GM12878 (cell line): ENCODE data around the gene PLA2G3.

ENCODE experiments used
- CEBPZ ChIP-seq: fragments of 150-350 bp; IDR thresholded peaks from 2 replicates; pipeline ENCODE4 v1.6.1; 2016; ENCODE audit warnings: low read depth, low read length
- DPF2 ChIP-seq: fragments of 450-650 bp; IDR thresholded peaks from 2 replicates; pipeline ENCODE4 v1.6.1; 2017; ENCODE audit warnings: mild to moderate bottlenecking
- EGR1 ChIP-seq, 2 experiments: IDR thresholded peaks; 1 replicate in 1 of 2; 2 replicates in 1 of 2; pipeline ENCODE4 v1.6.1; 2011 to 2012; ENCODE audit warnings: low read depth in 2 of 2, low read length in 2 of 2, borderline replicate concordance in 1 of 2, mild to moderate bottlenecking in 1 of 2, moderate library complexity in 1 of 2
- MAX ChIP-seq: IDR thresholded peaks from 2 replicates; pipeline ENCODE4 v1.6.1; 2012; ENCODE audit warnings: low read depth, low read length, improper control_type of control experiment
- POLR2A ChIP-seq: IDR thresholded peaks from 2 replicates; pipeline ENCODE4 v1.6.1; 2011; ENCODE audit warnings: low read depth, mild to moderate bottlenecking, low read length
- SIX5 ChIP-seq: IDR thresholded peaks from 2 replicates; pipeline ENCODE4 v1.6.1; 2011; ENCODE audit warnings: mild to moderate bottlenecking, low read depth, low read length, moderate library complexity; ENCODE audit not compliant: severe bottlenecking
- SMAD1 ChIP-seq: fragments of 450-650 bp; IDR thresholded peaks from 2 replicates; pipeline ENCODE4 v1.6.1; 2018; ENCODE audit warnings: mild to moderate bottlenecking, low read depth; ENCODE audit not compliant: partially characterized antibody
- SUZ12 ChIP-seq: fragments of 200-600 bp; sonication (generic); IDR thresholded peaks from one replicate; pipeline ENCODE4 v1.6.1; 2018; ENCODE audit warnings: antibody characterized with exemption, mild to moderate bottlenecking; ENCODE audit not compliant: unreplicated experiment
- TAF1 ChIP-seq: IDR thresholded peaks from 2 replicates; pipeline ENCODE4 v1.6.1; 2011; ENCODE audit warnings: mild to moderate bottlenecking, low read depth, low read length, borderline replicate concordance

GRCh38 chr22:31179345-31179744 is 39.0 kb upstream of the PLA2G3 start:
- TF ChIP-seq MAX (no peak), SMAD1 (no peak), EGR1 (IDR thresholded peaks at IDR 0.05; ENCODE audit: borderline replicate concordance in 1 of 2, low read depth in 2 of 2, low read length in 2 of 2) (no peak), DPF2 (no peak), POLR2A (no peak), SIX5 (no peak), TAF1 (no peak), CEBPZ (no peak), SUZ12 (no peak)
